Measurements from ENCODE around the gene RFNG.

DNA sequence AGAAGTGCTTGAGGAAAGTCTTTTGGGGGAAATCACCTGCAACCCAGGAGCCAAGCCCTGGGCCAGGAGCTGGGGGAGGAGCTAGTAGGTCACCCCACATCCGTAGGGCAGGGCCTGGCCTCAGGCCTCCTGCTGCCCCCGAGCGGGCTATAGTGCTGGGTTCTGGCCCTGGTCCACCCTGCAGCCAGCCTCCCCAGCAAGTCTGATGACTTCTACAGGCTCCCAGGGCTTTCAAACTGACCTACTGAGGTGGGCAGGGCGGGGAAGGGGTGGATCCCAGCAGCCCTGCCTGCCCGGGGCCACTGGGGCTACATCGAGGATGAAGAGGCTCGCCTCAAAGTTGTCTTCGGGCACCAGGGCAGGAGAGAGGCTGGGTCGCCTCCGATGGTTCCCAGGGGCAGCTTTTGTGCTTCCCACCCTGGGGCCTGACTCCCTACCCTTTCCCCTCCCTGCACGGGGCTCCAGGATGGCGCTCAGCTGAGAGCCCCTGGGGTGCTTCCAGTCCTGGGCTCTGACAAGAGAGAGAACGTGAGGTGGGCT, 33.9 kb downstream of the RFNG start:
- TF ChIP-seq, protein P1, sequence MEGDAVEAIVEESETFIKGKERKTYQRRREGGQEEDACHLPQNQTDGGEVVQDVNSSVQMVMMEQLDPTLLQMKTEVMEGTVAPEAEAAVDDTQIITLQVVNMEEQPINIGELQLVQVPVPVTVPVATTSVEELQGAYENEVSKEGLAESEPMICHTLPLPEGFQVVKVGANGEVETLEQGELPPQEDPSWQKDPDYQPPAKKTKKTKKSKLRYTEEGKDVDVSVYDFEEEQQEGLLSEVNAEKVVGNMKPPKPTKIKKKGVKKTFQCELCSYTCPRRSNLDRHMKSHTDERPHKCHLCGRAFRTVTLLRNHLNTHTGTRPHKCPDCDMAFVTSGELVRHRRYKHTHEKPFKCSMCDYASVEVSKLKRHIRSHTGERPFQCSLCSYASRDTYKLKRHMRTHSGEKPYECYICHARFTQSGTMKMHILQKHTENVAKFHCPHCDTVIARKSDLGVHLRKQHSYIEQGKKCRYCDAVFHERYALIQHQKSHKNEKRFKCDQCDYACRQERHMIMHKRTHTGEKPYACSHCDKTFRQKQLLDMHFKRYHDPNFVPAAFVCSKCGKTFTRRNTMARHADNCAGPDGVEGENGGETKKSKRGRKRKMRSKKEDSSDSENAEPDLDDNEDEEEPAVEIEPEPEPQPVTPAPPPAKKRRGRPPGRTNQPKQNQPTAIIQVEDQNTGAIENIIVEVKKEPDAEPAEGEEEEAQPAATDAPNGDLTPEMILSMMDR (IDR thresholded peaks at IDR 0.05), result no peak
- no peak for TF ChIP-seq POLR2A (IDR thresholded peaks at IDR 0.05)

Measured in right lobe of liver (tissue), 4 donors.